HCT116 (cell line): ENCODE results near the gene S100A10. TPM values are rescaled to one million over a fixed set of nuclear protein-coding genes. Genes with fewer than 3 reads are reported as not detected.

Experiments
- ATAC-seq: fragments of 200-7000 bp; cut with Tn5 transposase; 2 replicates; pipeline ENCODE4 v1.9.1; 2020; ENCODE audit warnings: mild to moderate bottlenecking, moderate library complexity
- BruUV-seq: library from RNA; stranded (reverse); fragments of 400-500 nt; replicated peaks from 2 replicates; lab custom pipeline; 2021; lab: Mats Ljungman, UMichigan
- CTCF ChIA-PET: fragments of 300-600 bp; sonication (Branson Sonifier 250); formaldehyde crosslinking; loops from one replicate; lab custom pipeline; 2021; ENCODE audit warnings: antibody characterized with exemption; lab: Charles Lee
- POLR2A ChIA-PET: fragments of 300-600, 350-600 bp; sonication (Branson Sonifier 250); formaldehyde crosslinking; loops from one replicate; lab custom pipeline; 2021; ENCODE audit warnings: antibody characterized with exemption; lab: Charles Lee
- RAD21 ChIA-PET, 2 experiments: fragments of 300-600 bp; sonication (Branson Sonifier 250); formaldehyde crosslinking; loops; one replicate each; lab custom pipeline; 2023; ENCODE audit warnings: low total read pairs in 2 of 2; ENCODE audit not compliant: uncharacterized antibody in 2 of 2, unreplicated experiment in 2 of 2, low non-redundant PET in 1 of 2; lab: Charles Lee
- DNase-seq: peaks from one replicate; pipeline ENCODE4 v3.0.0-alpha.2; 2010; ENCODE audit warnings: low read depth, low spot score
- H2AFZ ChIP-seq: fragments of 200-600 bp; shearing (Covaris generic), sonication (generic); 2 replicates; pipeline ENCODE4 v1.6.1; 2017; ENCODE audit warnings: low read depth, mixed run types, mixed read lengths, antibody characterized with exemption, low read length; ENCODE audit not compliant: poor library complexity, severe bottlenecking
- H3K27ac ChIP-seq: 2 replicates; pipeline ENCODE4 v1.5.1; 2012; ENCODE audit warnings: low read depth, low read length
- H3K27me3 ChIP-seq: fragments of 200-600 bp; sonication (generic); 2 replicates; pipeline ENCODE4 v1.6.1; 2016; ENCODE audit warnings: mixed run types, low read length, mixed read lengths; ENCODE audit not compliant: insufficient read depth
- H3K36me3 ChIP-seq, 2 experiments: fragments of 200-500 bp in 1 of 2; fragments of 200-600 bp in 1 of 2; sonication (Bioruptor generic) in 1 of 2; sonication (generic) in 1 of 2; 2 replicates each; pipeline versions ENCODE4 v1.5.1 to v1.6.1; 2014 to 2016; ENCODE audit warnings: low read length in 2 of 2, inconsistent platforms in 1 of 2, mixed read lengths in 1 of 2, mixed run types in 1 of 2; ENCODE audit not compliant: insufficient read depth in 2 of 2, control insufficient read depth in 1 of 2
- H3K4me1 ChIP-seq, 2 experiments: fragments of 200-600 bp in 1 of 2; sonication (generic) in 1 of 2; 2 replicates each; pipeline versions ENCODE4 v1.5.1 to v1.6.1; 2012 to 2017; ENCODE audit warnings: low read length in 2 of 2, inconsistent platforms in 1 of 2, mild to moderate bottlenecking in 1 of 2, mixed read lengths in 1 of 2, mixed run types in 1 of 2, moderate library complexity in 1 of 2; ENCODE audit not compliant: insufficient read depth in 2 of 2, control insufficient read depth in 1 of 2
- H3K4me2 ChIP-seq: fragments of 200-600 bp; sonication (generic); 2 replicates; pipeline ENCODE4 v1.6.1; 2017; ENCODE audit warnings: mixed run types, low read length, mixed read lengths
- H3K4me3 ChIP-seq, 2 experiments: fragments of 200-600 bp in 1 of 2; sonication (generic) in 1 of 2; replicated peaks in 1 of 2; 2 replicates each; pipeline ENCODE4 v1.5.1; 2011 to 2016; ENCODE audit warnings: low read length in 2 of 2, control low read depth in 1 of 2, low read depth in 1 of 2, mild to moderate bottlenecking in 1 of 2, mixed read lengths in 1 of 2, mixed run types in 1 of 2
- H3K79me2 ChIP-seq: fragments of 200-600 bp; sonication (generic); 2 replicates; pipeline ENCODE4 v1.6.1; 2017; ENCODE audit warnings: mild to moderate bottlenecking, mixed run types, low read length, moderate library complexity, mixed read lengths; ENCODE audit not compliant: insufficient read depth
- H3K9ac ChIP-seq: fragments of 200-600 bp; sonication (generic); 2 replicates; pipeline ENCODE4 v1.6.1; 2016; ENCODE audit warnings: low read length, mixed read lengths
- H3K9me2 ChIP-seq: fragments of 200-600 bp; sonication (generic), shearing (Covaris generic); 2 replicates; pipeline ENCODE4 v1.6.1; 2017; ENCODE audit warnings: mixed run types, mild to moderate bottlenecking, moderate library complexity; ENCODE audit not compliant: insufficient read depth
- H3K9me3 ChIP-seq, 2 experiments: fragments of 200-500 bp in 1 of 2; fragments of 200-600 bp in 1 of 2; sonication (Bioruptor generic) in 1 of 2; sonication (generic) in 1 of 2; 2 replicates each; pipeline ENCODE4 v1.6.1; 2014 to 2017; ENCODE audit warnings: low read length in 2 of 2, mixed read lengths in 2 of 2, inconsistent platforms in 1 of 2, low read depth in 1 of 2, mild to moderate bottlenecking in 1 of 2, mixed run types in 1 of 2, moderate library complexity in 1 of 2; ENCODE audit not compliant: control insufficient read depth in 1 of 2, insufficient read depth in 1 of 2
- H4K20me1 ChIP-seq: fragments of 200-600 bp; sonication (generic), shearing (Covaris generic); 2 replicates; pipeline ENCODE4 v1.6.1; 2017; ENCODE audit warnings: mixed run types, mild to moderate bottlenecking, moderate library complexity; ENCODE audit not compliant: insufficient read depth
- CBX3 ChIP-seq: IDR thresholded peaks from 2 replicates; pipeline ENCODE4 v1.6.1; 2012; ENCODE audit warnings: low read depth
- EGR1 ChIP-seq: IDR thresholded peaks from 2 replicates; pipeline ENCODE4 v1.6.1; 2012; ENCODE audit warnings: low read depth
- ELF1 ChIP-seq: IDR thresholded peaks from 2 replicates; pipeline ENCODE4 v1.6.1; 2012; ENCODE audit warnings: low read depth, borderline replicate concordance
- EZH2 ChIP-seq: fragments of 200-600 bp; sonication (generic); IDR thresholded peaks from 2 replicates; pipeline ENCODE4 v1.6.1; 2017; ENCODE audit warnings: antibody characterized with exemption, mixed run types
- EZH2phosphoT487 ChIP-seq: fragments of 200-600 bp; IDR thresholded peaks from 2 replicates; pipeline ENCODE4 v1.6.1; 2018; ENCODE audit warnings: antibody characterized with exemption, borderline replicate concordance
- FOSL1 ChIP-seq: IDR thresholded peaks from 2 replicates; pipeline ENCODE4 v1.6.1; 2012; ENCODE audit warnings: low read depth
- JUND ChIP-seq: IDR thresholded peaks from 2 replicates; pipeline ENCODE4 v1.6.1; 2012
- POLR2AphosphoS5 ChIP-seq: IDR thresholded peaks from 2 replicates; pipeline ENCODE4 v1.6.1; 2011; ENCODE audit warnings: mild to moderate bottlenecking, low read depth, low read length, moderate library complexity
- RAD21 ChIP-seq: IDR thresholded peaks from 2 replicates; pipeline ENCODE4 v1.6.1; 2012; ENCODE audit warnings: low read depth, mild to moderate bottlenecking
- SIN3A ChIP-seq: IDR thresholded peaks from 2 replicates; pipeline ENCODE4 v1.6.1; 2012; ENCODE audit warnings: low read depth
- SP1 ChIP-seq: IDR thresholded peaks from 2 replicates; pipeline ENCODE4 v1.6.1; 2012; ENCODE audit warnings: low read depth
- TCF7L2 ChIP-seq: IDR thresholded peaks from 2 replicates; pipeline ENCODE4 v1.7.0; 2011; ENCODE audit warnings: borderline replicate concordance, inconsistent platforms; ENCODE audit not compliant: insufficient read depth, insufficient read length; ENCODE audit errors: extremely low read depth
- YY1 ChIP-seq: IDR thresholded peaks from 2 replicates; pipeline ENCODE4 v1.6.1; 2011; ENCODE audit warnings: low read length, low read depth, moderate library complexity, mild to moderate bottlenecking; ENCODE audit not compliant: insufficient replicate concordance; ENCODE audit errors: extremely low read depth
- ZFX ChIP-seq: fragments of 450-650 bp; IDR thresholded peaks from 2 replicates; pipeline ENCODE4 v1.6.1; 2017
- ZNF274 ChIP-seq: fragments of 200-500 bp; sonication (Bioruptor generic); IDR thresholded peaks from 2 replicates; pipeline ENCODE4 v1.6.1; 2014; ENCODE audit warnings: mild to moderate bottlenecking, low read depth, low read length, inconsistent platforms
- intact Hi-C: fragments of 100-400 bp; cut with micrococcal nuclease; formaldehyde crosslinking; loops from 2 replicates; pipeline ENCODE4 v1.10.0; 2022
- total RNA-seq: library from RNA; stranded (reverse); gene quantifications from one replicate; pipeline ENCODE4 v1.2.1, GENCODE V29; 2021; ENCODE audit not compliant: unreplicated experiment
- TF ChIP-seq, protein P1 (sequence below), 3 experiments: fragments of 200-600 bp in 1 of 3; sonication (generic) in 1 of 3; IDR thresholded peaks in 2 of 3; conservative IDR thresholded peaks in 1 of 3; 2 replicates each; pipeline ENCODE4 v1.5.1; 2012 to 2017; ENCODE audit warnings: low read depth in 2 of 3, low read length in 2 of 3, antibody characterized with exemption in 1 of 3, borderline replicate concordance in 1 of 3, control low read depth in 1 of 3, mild to moderate bottlenecking in 1 of 3, mixed read lengths in 1 of 3, mixed run types in 1 of 3, moderate library complexity in 1 of 3; ENCODE audit not compliant: insufficient read depth in 1 of 3
- TF ChIP-seq, protein P2 (sequence below): IDR thresholded peaks from 2 replicates; pipeline ENCODE4 v1.6.1; 2012
- TF ChIP-seq, protein P3 (sequence below): IDR thresholded peaks from 2 replicates; pipeline ENCODE4 v1.6.1; 2012; ENCODE audit warnings: low read depth

Gene S100A10
- total RNA-seq, 1 experiment from 2014 or later = 340 TPM

DNA sequence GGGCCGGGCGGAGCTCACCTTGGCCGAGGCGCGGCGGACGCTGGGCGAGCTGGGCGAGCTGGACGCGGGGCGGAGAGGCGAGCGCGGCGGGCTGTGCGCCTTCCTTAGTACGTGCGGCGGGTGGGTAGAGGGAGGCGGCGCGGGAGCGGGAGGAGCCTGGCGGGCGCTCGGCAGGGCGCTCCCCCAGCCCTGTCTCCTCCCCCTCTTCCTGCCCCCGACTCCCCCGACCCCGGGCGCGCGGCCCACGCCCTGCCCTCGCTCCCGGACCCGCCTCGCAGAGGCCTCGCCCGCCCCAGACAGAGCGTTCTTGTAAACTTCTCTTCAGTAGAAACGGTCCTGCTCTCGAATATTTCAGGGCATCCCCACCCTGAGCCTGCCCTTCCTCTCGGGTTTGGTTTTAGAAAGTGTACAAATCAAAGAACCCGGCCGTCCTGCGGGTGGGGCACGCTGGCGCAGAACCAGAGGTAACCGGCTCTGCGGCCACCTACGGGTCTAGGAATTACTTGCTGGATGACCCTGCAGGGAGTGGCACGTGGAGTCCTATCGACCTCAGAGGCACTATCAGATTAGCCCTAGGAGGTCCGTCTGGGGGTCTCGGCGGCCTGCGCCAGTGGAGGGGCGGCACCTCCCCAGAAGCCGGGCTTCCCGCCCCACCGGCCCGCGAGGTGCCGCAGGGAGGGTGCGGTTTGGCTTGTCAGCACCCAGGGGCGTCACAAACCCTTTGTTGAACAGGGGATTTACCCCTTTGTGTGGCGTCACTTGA, at the start of gene S100A10 (continued):
- TF ChIP-seq, protein P1, sequence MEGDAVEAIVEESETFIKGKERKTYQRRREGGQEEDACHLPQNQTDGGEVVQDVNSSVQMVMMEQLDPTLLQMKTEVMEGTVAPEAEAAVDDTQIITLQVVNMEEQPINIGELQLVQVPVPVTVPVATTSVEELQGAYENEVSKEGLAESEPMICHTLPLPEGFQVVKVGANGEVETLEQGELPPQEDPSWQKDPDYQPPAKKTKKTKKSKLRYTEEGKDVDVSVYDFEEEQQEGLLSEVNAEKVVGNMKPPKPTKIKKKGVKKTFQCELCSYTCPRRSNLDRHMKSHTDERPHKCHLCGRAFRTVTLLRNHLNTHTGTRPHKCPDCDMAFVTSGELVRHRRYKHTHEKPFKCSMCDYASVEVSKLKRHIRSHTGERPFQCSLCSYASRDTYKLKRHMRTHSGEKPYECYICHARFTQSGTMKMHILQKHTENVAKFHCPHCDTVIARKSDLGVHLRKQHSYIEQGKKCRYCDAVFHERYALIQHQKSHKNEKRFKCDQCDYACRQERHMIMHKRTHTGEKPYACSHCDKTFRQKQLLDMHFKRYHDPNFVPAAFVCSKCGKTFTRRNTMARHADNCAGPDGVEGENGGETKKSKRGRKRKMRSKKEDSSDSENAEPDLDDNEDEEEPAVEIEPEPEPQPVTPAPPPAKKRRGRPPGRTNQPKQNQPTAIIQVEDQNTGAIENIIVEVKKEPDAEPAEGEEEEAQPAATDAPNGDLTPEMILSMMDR (IDR thresholded peaks at IDR 0.05 in 2 of 3, conservative IDR thresholded peaks at IDR 0.05 in 1 of 3; ENCODE audit: borderline replicate concordance in 1 of 3, insufficient read depth in 1 of 3, low read depth in 2 of 3, low read length in 2 of 3) = no peak
- peak; percentile 16; the same call in 1 of the 2 replicates for TF ChIP-seq JUND
- TF ChIP-seq YY1 = no peak
- TF ChIP-seq CBX3 = no peak
- TF ChIP-seq, protein P2, sequence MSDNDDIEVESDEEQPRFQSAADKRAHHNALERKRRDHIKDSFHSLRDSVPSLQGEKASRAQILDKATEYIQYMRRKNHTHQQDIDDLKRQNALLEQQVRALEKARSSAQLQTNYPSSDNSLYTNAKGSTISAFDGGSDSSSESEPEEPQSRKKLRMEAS = peak; percentile 77

DNA sequence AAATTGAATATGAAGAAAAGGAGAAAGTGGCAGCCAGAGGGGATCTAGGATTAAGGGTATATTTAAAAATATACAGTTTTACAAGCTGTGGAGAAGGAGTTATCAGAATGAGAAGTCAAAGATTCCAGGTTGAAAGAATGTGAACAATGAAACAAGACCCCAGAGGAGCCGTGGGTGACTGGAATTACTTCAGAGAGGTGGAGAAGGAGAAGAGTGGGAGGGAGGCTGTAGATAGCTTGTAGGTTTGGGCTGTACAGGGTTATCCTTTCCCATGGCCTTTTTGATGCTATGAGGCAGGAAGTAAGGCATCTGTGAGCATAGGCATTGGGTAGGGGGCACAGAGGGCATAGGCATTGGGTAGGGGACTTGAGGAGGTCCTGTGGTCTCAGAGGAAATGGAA, 48.4 kb upstream of the S100A10 start:
- H2AFZ ChIP-seq = no peak overlapping the region
- peaks cover 14 to 20% of the 10 kb centered on the region in 2 experiments for H3K4me1 ChIP-seq
- no peak overlapping the region for H3K27ac ChIP-seq
- H3K79me2 ChIP-seq = no peaks in the 10 kb centered on the region
- no peaks in the 10 kb centered on the region; the same call in 1 of the 2 replicates for H3K9me2 ChIP-seq
- no TSS peak for BruUV-seq
- no peaks in the 10 kb centered on the region; the same call in 1 of the 2 replicates for H3K27me3 ChIP-seq
- H3K4me3 ChIP-seq = no peak overlapping the region
- DNase-seq (no peak), ATAC-seq (no peak)
- ChIA-PET POLR2A (no interaction called here), CTCF (no interaction called here), RAD21 (no interaction called here)
- no peaks in the 10 kb centered on the region for H3K36me3 ChIP-seq
- H4K20me1 ChIP-seq = no peaks in the 10 kb centered on the region
- intact Hi-C loops = no loop called here
- H3K4me2 ChIP-seq = no peak overlapping the region
- 0 out of 4 replicates have a peak, but pooled peaks cover 0 to 6% of the 10 kb centered on the region in 2 experiments for H3K9me3 ChIP-seq
- H3K9ac ChIP-seq = no peak overlapping the region
- TF ChIP-seq EZH2phosphoT487 (no peak), SIN3A (no peak), JUND (no peak), YY1 (no peak), EGR1 (no peak), ZNF274 (no peak), POLR2AphosphoS5 (no peak), SP1 (no peak), ZFX (no peak), EZH2 (no peak), RAD21 (no peak), TCF7L2 (no peak), ELF1 (no peak), FOSL1 (no peak)
- TF ChIP-seq, protein P2 = no peak
- TF ChIP-seq, protein P3, sequence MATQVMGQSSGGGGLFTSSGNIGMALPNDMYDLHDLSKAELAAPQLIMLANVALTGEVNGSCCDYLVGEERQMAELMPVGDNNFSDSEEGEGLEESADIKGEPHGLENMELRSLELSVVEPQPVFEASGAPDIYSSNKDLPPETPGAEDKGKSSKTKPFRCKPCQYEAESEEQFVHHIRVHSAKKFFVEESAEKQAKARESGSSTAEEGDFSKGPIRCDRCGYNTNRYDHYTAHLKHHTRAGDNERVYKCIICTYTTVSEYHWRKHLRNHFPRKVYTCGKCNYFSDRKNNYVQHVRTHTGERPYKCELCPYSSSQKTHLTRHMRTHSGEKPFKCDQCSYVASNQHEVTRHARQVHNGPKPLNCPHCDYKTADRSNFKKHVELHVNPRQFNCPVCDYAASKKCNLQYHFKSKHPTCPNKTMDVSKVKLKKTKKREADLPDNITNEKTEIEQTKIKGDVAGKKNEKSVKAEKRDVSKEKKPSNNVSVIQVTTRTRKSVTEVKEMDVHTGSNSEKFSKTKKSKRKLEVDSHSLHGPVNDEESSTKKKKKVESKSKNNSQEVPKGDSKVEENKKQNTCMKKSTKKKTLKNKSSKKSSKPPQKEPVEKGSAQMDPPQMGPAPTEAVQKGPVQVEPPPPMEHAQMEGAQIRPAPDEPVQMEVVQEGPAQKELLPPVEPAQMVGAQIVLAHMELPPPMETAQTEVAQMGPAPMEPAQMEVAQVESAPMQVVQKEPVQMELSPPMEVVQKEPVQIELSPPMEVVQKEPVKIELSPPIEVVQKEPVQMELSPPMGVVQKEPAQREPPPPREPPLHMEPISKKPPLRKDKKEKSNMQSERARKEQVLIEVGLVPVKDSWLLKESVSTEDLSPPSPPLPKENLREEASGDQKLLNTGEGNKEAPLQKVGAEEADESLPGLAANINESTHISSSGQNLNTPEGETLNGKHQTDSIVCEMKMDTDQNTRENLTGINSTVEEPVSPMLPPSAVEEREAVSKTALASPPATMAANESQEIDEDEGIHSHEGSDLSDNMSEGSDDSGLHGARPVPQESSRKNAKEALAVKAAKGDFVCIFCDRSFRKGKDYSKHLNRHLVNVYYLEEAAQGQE = no peak
